Uterus (tissue), 4 donors: ENCODE results near the gene PCDH9. TPM values are rescaled to one million over a fixed set of nuclear protein-coding genes. Genes with fewer than 3 reads are reported as not detected.

Experiments used
- DNase-seq, 2 donors: peaks; one replicate each; pipeline ENCODE4 v3.0.0-alpha.2; 2019 to 2020
- H3K27ac ChIP-seq, 2 donors: fragments of 200-600 bp; sonication (generic); 1 replicate in 1 of 2; 2 replicates in 1 of 2; pipeline ENCODE4 v1.5.1; 2016 to 2018
- H3K27me3 ChIP-seq, 2 donors: fragments of 200-600 bp; sonication (generic); one replicate each; pipeline ENCODE4 v1.5.1; 2018 to 2019; ENCODE audit warnings: control low read depth in 1 of 2
- H3K36me3 ChIP-seq, 2 donors: fragments of 200-600 bp; sonication (generic); one replicate each; pipeline ENCODE4 v1.5.1; 2019; ENCODE audit warnings: control low read depth in 1 of 2
- H3K4me1 ChIP-seq, 2 donors: fragments of 200-600 bp; sonication (generic); one replicate each; pipeline ENCODE4 v1.5.1; 2018 to 2019; ENCODE audit warnings: control low read depth in 1 of 2
- H3K4me3 ChIP-seq, 2 donors: fragments of 200-600 bp; sonication (generic); 1 replicate in 1 of 2; 2 replicates in 1 of 2; pipeline ENCODE4 v1.5.1; 2018 to 2019; ENCODE audit warnings: mild to moderate bottlenecking in 1 of 2
- H3K9me3 ChIP-seq, 2 donors: fragments of 200-600 bp; sonication (generic); one replicate each; pipeline ENCODE4 v1.5.1; 2019; ENCODE audit warnings: control low read depth in 1 of 2
- CTCF ChIP-seq, 4 experiments: fragments of 200-600 bp in 2 of 4; fragments of 450-650 bp in 2 of 4; sonication (generic) in 2 of 4; IDR thresholded peaks; one replicate each; pipeline ENCODE4 v1.5.1; 2016 to 2019; ENCODE audit warnings: antibody characterized with exemption in 4 of 4, mild to moderate bottlenecking in 2 of 4, moderate library complexity in 1 of 4
- POLR2A ChIP-seq, 2 donors: fragments of 450-650 bp; IDR thresholded peaks; one replicate each; pipeline ENCODE4 v1.6.1; 2016; ENCODE audit warnings: antibody characterized with exemption in 2 of 2, mild to moderate bottlenecking in 1 of 2, moderate library complexity in 1 of 2
- intact Hi-C: fragments of 100-400 bp; cut with DNase I; formaldehyde crosslinking; loops from one replicate; pipeline ENCODE4 v1.15.1; 2023; ENCODE audit warnings: low total_unique reads
- total RNA-seq, 4 donors: library from RNA; depleted of rRNA in 3 of 4; stranded (reverse); fragments of >200 nt in 3 of 4; gene quantifications; one replicate each; pipeline versions ENCODE4 v1.1.0 to v1.2.4, GENCODE V29; 2014 to 2023
- donor health status: DM: yes; HTN: yes; CAD: no.

PCDH9 gene
- total RNA-seq, 4 donors from 2014 or later: 0.51 to 45.7 (median 2.1) TPM

GRCh38 chr13:67023130-67023876 is 206.8 kb downstream of the PCDH9 start:
- intact Hi-C loops: no loop called here
- H3K9me3 ChIP-seq: no peaks in the 10 kb centered on the region
- H3K4me3 ChIP-seq: no peak overlapping the region
- no peaks in the 10 kb centered on the region for H3K4me1 ChIP-seq
- no peak for DNase-seq
- no peaks in the 10 kb centered on the region for H3K36me3 ChIP-seq
- no peak overlapping the region for H3K27ac ChIP-seq
- TF ChIP-seq POLR2A (IDR thresholded peaks at IDR 0.05): no peak
- no peak for TF ChIP-seq CTCF (IDR thresholded peaks at IDR 0.05)
- no peaks in the 10 kb centered on the region for H3K27me3 ChIP-seq

GRCh38 chr13:67018775-67019174 is 211.4 kb downstream of the PCDH9 start:
- no peak for DNase-seq
- no peaks in the 10 kb centered on the region for H3K9me3 ChIP-seq
- no peaks in the 10 kb centered on the region for H3K4me1 ChIP-seq
- H3K4me3 ChIP-seq: no peak overlapping the region
- H3K27ac ChIP-seq: no peak overlapping the region
- no peak for TF ChIP-seq CTCF (IDR thresholded peaks at IDR 0.05)
- TF ChIP-seq POLR2A (IDR thresholded peaks at IDR 0.05): no peak
- H3K36me3 ChIP-seq: no peaks in the 10 kb centered on the region
- H3K27me3 ChIP-seq: no peaks in the 10 kb centered on the region
- intact Hi-C loops: no loop called here

GRCh38 chr13:67017276-67017675 is 212.9 kb downstream of the PCDH9 start:
- Histone ChIP-seq H3K27me3 (no peaks in the 10 kb centered on the region), H3K4me3 (no peak overlapping the region), H3K9me3 (no peaks in the 10 kb centered on the region), H3K36me3 (no peaks in the 10 kb centered on the region), H3K27ac (no peak overlapping the region), H3K4me1 (no peaks in the 10 kb centered on the region)
- no peak for DNase-seq
- intact Hi-C loops: no loop called here
- TF ChIP-seq CTCF (IDR thresholded peaks at IDR 0.05): no peak
- no peak for TF ChIP-seq POLR2A (IDR thresholded peaks at IDR 0.05)

GRCh38 chr13:67015976-67016600 is 214.0 kb downstream of the PCDH9 start:
- no peak overlapping the region for H3K4me3 ChIP-seq
- H3K9me3 ChIP-seq: no peaks in the 10 kb centered on the region
- H3K27me3 ChIP-seq: no peaks in the 10 kb centered on the region
- DNase-seq: no peak
- no peak overlapping the region for H3K27ac ChIP-seq
- no peak for TF ChIP-seq CTCF (IDR thresholded peaks at IDR 0.05)
- no peak for TF ChIP-seq POLR2A (IDR thresholded peaks at IDR 0.05)
- H3K4me1 ChIP-seq: no peaks in the 10 kb centered on the region
- H3K36me3 ChIP-seq: no peaks in the 10 kb centered on the region
- intact Hi-C loops: no loop called here

- TF ChIP-seq CTCF (IDR thresholded peaks at IDR 0.05): no peak
- TF ChIP-seq POLR2A (IDR thresholded peaks at IDR 0.05): no peak
- intact Hi-C loops: no loop called here
- no peak for DNase-seq
- no peaks in the 10 kb centered on the region for H3K36me3 ChIP-seq
- H3K9me3 ChIP-seq: no peaks in the 10 kb centered on the region
- H3K27me3 ChIP-seq: no peaks in the 10 kb centered on the region
- no peaks in the 10 kb centered on the region for H3K4me1 ChIP-seq
- no peak overlapping the region for H3K27ac ChIP-seq
- no peak overlapping the region for H3K4me3 ChIP-seq
Observed at GRCh38 chr13:67014399-67014798, 215.7 kb downstream of the PCDH9 start.
